Pancreas (tissue), 10 donors: ENCODE results near the gene UBALD1. TPM values are rescaled to one million over a fixed set of nuclear protein-coding genes. Genes with fewer than 3 reads are reported as not detected.

Experiments used
- ATAC-seq, 4 donors: fragments of 200-7000 bp; cut with Tn5 transposase; one replicate each; pipeline versions ENCODE4 v1.8.0 to v1.9.1; 2020; ENCODE audit warnings: mild to moderate bottlenecking in 4 of 4, moderate library complexity in 4 of 4
- DNase-seq, 6 donors: peaks; one replicate each; pipeline ENCODE4 v3.0.0-alpha.2; 2020
- FAIRE-seq: peaks from 2 replicates; lab custom pipeline; 2012; peaks lifted over from hg19 to GRCh38; lab: Jason Lieb, UNC
- H3K27ac ChIP-seq, 4 donors: fragments of 200-600 bp; sonication (generic); 1 replicate in 3 of 4; 2 replicates in 1 of 4; pipeline versions ENCODE4 v1.5.0 to v1.8.0; 2020
- H3K27me3 ChIP-seq, 4 donors: fragments of 200-600 bp; one replicate each; pipeline ENCODE4 v1.8.0; 2021
- H3K36me3 ChIP-seq, 3 donors: fragments of 200-600 bp; sonication (generic) in 1 of 3; one replicate each; pipeline versions ENCODE4 v1.5.0 to v1.8.0; 2020 to 2021
- H3K4me1 ChIP-seq, 3 donors: fragments of 200-600 bp; one replicate each; pipeline ENCODE4 v1.8.0; 2021
- H3K4me3 ChIP-seq, 4 donors: fragments of 200-600 bp; sonication (generic) in 2 of 4; one replicate each; pipeline versions ENCODE4 v1.5.0 to v1.8.0; 2020 to 2021
- H3K9me3 ChIP-seq, 4 donors: fragments of 200-600 bp; one replicate each; pipeline ENCODE4 v1.8.0; 2021
- CTCF ChIP-seq, 4 donors: fragments of 200-600 bp; sonication (generic) in 3 of 4; IDR thresholded peaks; one replicate each; pipeline versions ENCODE4 v1.5.0 to v1.8.0; 2021; ENCODE audit warnings: antibody characterized with exemption in 4 of 4
- WGBS, 2 donors: extraction: QIAGEN DNeasy Blood & Tissue Kit; methylation state at CpG; one replicate each; pipeline ENCODE4 v1.1.7; 2013; 5-methylcytosine and 5-hydroxymethylcytosine counted together
- intact Hi-C, 3 donors: fragments of 100-400 bp; cut with DNase I; formaldehyde crosslinking; loops; one replicate each; pipeline versions ENCODE4 v1.11.1 to v1.14.2; 2022
- polyA plus RNA-seq, 2 donors: library from polyadenylated mRNA; stranded (reverse); fragments of 200-250 nt; gene quantifications; one replicate each; pipeline ENCODE4 v1.2.3, GENCODE V29; 2013
- total RNA-seq, 6 donors: library from RNA; stranded (reverse); fragmentation: NEBNext Ultra II Directional in 4 of 6; extraction: Animal tissue kit (Norgen Biotek cat#: 25700) in 4 of 6; gene quantifications; one replicate each; pipeline versions ENCODE4 v1.2.1 to v1.2.4, GENCODE V29; 2021 to 2023
- donor health status: healthy with polysubstance abuse.
- donor health status: DM: no; HTN: no; CAD: no; lungs with moderate emphysema.
- donor health status: DM: no; HTN: no; CAD: no.
- donor health status: control.
- donor health status: control.
- donor health status: Bipolar disorder and iron deficiency.
- donor health status: DM: yes; HTN: yes; CAD: no.
- donor health status: DM: no; HTN: no; CAD: no.
- donor health status: DM: no; HTN: no; CAD: no.
- donor health status: DM: yes; HTN: yes; CAD: no.

Gene UBALD1
- total and polyA plus RNA-seq, 8 donors, result 9.1 to 42.5 (median 17.1) TPM

- H3K4me3 ChIP-seq, result no peak overlapping the region
- 85 to 90% methylated on average over 15 of the region's 15 CpGs for WGBS, 2 donors
- no peak for DNase-seq
- intact Hi-C loops, result loop anchor here in 1 of 3 donors (10.0 kb wide), 1 partner anchor 56 kb away; no protein-coding TSS in a partner anchor
- H3K27ac ChIP-seq, result no peak overlapping the region
- no peak for FAIRE-seq
- H3K27me3 ChIP-seq, result no peaks in the 10 kb centered on the region
- H3K36me3 ChIP-seq, result no peaks in the 10 kb centered on the region
- H3K4me1 ChIP-seq, result no peaks in the 10 kb centered on the region
- TF ChIP-seq CTCF (IDR thresholded peaks at IDR 0.05), result no peak
- ATAC-seq, result no peak
- H3K9me3 ChIP-seq, result no peaks in the 10 kb centered on the region
Measured at GRCh38 chr16:4570688-4571321, 43.9 kb downstream of the UBALD1 start.

DNA sequence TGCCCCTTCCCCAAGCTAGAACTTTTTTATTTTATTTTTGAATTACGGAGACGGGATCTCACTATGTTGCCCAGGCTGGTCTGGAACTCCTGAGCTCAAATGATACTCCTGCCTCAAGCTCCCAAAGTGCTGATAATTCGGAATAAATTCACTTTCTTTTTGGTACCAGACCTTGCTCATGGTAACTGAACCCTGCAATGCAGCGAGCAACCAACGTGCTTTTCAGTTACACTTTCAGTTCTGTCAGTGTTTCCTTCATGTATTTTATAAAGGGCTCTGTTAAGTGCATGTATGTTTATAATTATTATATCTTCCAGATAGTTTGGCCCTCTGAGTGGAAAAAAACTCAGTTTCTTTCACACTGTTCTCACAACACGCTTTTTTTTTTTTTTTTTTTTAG lies 44.6 kb downstream of the UBALD1 start:
- no peak for TF ChIP-seq CTCF (IDR thresholded peaks at IDR 0.05)
- Histone ChIP-seq H3K27me3 (no peaks in the 10 kb centered on the region), H3K9me3 (no peaks in the 10 kb centered on the region), H3K36me3 (no peaks in the 10 kb centered on the region), H3K4me1 (no peaks in the 10 kb centered on the region), H3K4me3 (no peak overlapping the region), H3K27ac (no peak overlapping the region)
- 76% methylated on average over 6 of the region's 6 CpGs for WGBS, 2 donors
- no peak for FAIRE-seq
- no peak for DNase-seq
- no peak for ATAC-seq
- intact Hi-C loops, result loop anchor here in 1 of 3 donors (10.0 kb wide), 1 partner anchor 55 kb away; no protein-coding TSS in a partner anchor

DNA sequence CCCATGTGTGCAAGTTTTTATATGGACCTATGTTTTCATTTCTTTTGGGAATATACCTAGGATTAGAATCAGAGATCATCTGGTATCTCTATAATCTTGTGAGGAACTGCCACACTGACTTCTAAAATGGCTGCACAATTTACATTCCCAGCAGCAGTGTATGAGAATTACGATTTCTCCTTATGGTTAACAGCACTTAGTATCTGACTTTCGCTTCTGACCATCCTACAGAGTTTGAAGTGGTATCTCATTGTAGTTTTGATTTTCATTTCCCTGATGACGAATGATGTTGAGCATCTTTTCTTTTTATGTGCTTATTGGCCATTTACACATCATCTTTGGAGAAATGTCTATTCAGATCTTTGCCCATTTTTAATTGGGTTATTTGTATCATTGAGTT lies 48.5 kb downstream of the UBALD1 start:
- no peaks in the 10 kb centered on the region for H3K4me1 ChIP-seq
- no peaks in the 10 kb centered on the region for H3K9me3 ChIP-seq
- no peaks in the 10 kb centered on the region for H3K27me3 ChIP-seq
- FAIRE-seq, result no peak
- 84 to 87% methylated on average over 3 of the region's 3 CpGs for WGBS, 2 donors
- no peak for DNase-seq
- no peak for TF ChIP-seq CTCF (IDR thresholded peaks at IDR 0.05)
- H3K27ac ChIP-seq, result no peak overlapping the region
- intact Hi-C loops, result no loop called here
- ATAC-seq, result no peak
- H3K4me3 ChIP-seq, result no peak overlapping the region
- no peaks in the 10 kb centered on the region for H3K36me3 ChIP-seq

- intact Hi-C loops, result no loop called here
- Histone ChIP-seq H3K4me3 (no peak overlapping the region), H3K27ac (no peak overlapping the region), H3K36me3 (no peaks in the 10 kb centered on the region), H3K4me1 (no peaks in the 10 kb centered on the region), H3K9me3 (no peaks in the 10 kb centered on the region), H3K27me3 (no peaks in the 10 kb centered on the region)
- no peak for FAIRE-seq
- DNase-seq, result no peak
- ATAC-seq, result no peak
- 85 to 86% methylated on average over 18 of the region's 18 CpGs for WGBS, 2 donors
- no peak for TF ChIP-seq CTCF (IDR thresholded peaks at IDR 0.05)
Measured at GRCh38 chr16:4564661-4565267, 49.9 kb downstream of the UBALD1 start.

DNA sequence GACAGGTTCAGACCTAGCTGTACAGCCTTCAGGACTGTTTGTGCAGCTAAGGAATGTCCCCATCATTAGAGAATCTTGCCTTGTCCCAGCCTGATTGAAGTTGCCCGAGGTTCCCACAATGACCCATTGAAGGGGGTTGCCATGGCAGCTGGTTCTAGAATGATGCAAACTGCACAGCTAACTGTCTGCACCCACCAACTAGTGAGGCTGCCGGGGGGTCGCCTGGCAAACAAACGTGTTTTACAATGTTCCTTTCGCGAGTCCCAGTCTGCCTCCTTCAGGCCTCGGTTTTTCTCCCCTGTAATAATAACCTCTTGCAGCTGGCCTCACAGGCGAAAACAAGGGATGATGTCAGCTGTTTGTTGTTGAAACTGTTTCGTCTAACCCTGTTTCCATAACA lies 53.1 kb downstream of the UBALD1 start:
- WGBS, 2 donors, result 62 to 68% methylated on average over 9 of the region's 9 CpGs
- ATAC-seq, result no peak
- no peak for DNase-seq
- H3K4me3 ChIP-seq, result no peak overlapping the region
- H3K27me3 ChIP-seq, result no peaks in the 10 kb centered on the region
- no peak overlapping the region for H3K27ac ChIP-seq
- no peak for FAIRE-seq
- no peaks in the 10 kb centered on the region for H3K4me1 ChIP-seq
- H3K9me3 ChIP-seq, result no peaks in the 10 kb centered on the region
- TF ChIP-seq CTCF (IDR thresholded peaks at IDR 0.05), result no peak
- no peaks in the 10 kb centered on the region for H3K36me3 ChIP-seq
- intact Hi-C loops, result no loop called here
